NCI-H69 (cell line): ENCODE data around the gene ASMTL.

Source experiments
- DNase-seq: peaks from one replicate; lab custom pipeline; 2025; lab: John Stamatoyannopoulos, UW

Gene ASMTL

GRCh38 chrX:1403228-1403627, 49.5 kb downstream of the ASMTL start:
- DNase-seq, result no peak

- no peak for DNase-seq
Observed at GRCh38 chrX:1401611-1402430, 50.9 kb downstream of the ASMTL start.

GRCh38 chrX:1400742-1401471, 51.8 kb downstream of the ASMTL start:
- DNase-seq, result no peak

- DNase-seq, result no peak
Observed at GRCh38 chrX:1400049-1400448, 52.7 kb downstream of the ASMTL start.

GRCh38 chrX:1398431-1399340, 54.0 kb downstream of the ASMTL start:
- no peak for DNase-seq

GRCh38 chrX:1397441-1398270, 55.1 kb downstream of the ASMTL start:
- DNase-seq, result no peak

GRCh38 chrX:1397001-1397400, 55.7 kb downstream of the ASMTL start:
- no peak for DNase-seq

GRCh38 chrX:1395646-1396216, 57.0 kb downstream of the ASMTL start:
- DNase-seq, result no peak

- DNase-seq, result no peak
Observed at GRCh38 chrX:1394731-1395501, 57.8 kb downstream of the ASMTL start.

- DNase-seq, result no peak
Observed at GRCh38 chrX:1393871-1394615, 58.7 kb downstream of the ASMTL start.

GRCh38 chrX:1392376-1393068, 60.2 kb downstream of the ASMTL start:
- DNase-seq, result no peak

GRCh38 chrX:1391707-1392375, 60.9 kb downstream of the ASMTL start, which contains the start of gene SLC25A6:
Gene SLC25A6, minus strand, starts transcription at chrX:1392113. Its CDS starts 104 bp downstream, at chrX:1392009.
- DNase-seq, result no peak

- DNase-seq, result no peak
Observed at GRCh38 chrX:1391370-1391706, 61.4 kb downstream of the ASMTL start.

- DNase-seq, result no peak
Observed at GRCh38 chrX:1390621-1391369, 61.9 kb downstream of the ASMTL start.

GRCh38 chrX:1389993-1390285, 62.8 kb downstream of the ASMTL start:
- no peak for DNase-seq

- DNase-seq, result no peak
Observed at GRCh38 chrX:1389181-1389992, 63.3 kb downstream of the ASMTL start.

GRCh38 chrX:1388651-1389050, 64.1 kb downstream of the ASMTL start:
- DNase-seq, result no peak
